GM12878 (cell line): ENCODE measurements around the gene SPDYC. TPM values are rescaled to one million over a fixed set of nuclear protein-coding genes. Genes with fewer than 3 reads are reported as not detected.

Source experiments
- ETV6 ChIP-seq, 2 experiments: fragments of 450-650 bp in 1 of 2; IDR thresholded peaks in 1 of 2; conservative IDR thresholded peaks in 1 of 2; 2 replicates each; pipeline ENCODE4 v1.6.1; 2014; ENCODE audit warnings: antibody characterized with exemption in 1 of 2, borderline replicate concordance in 1 of 2, low read depth in 1 of 2, mild to moderate bottlenecking in 1 of 2, moderate library complexity in 1 of 2
- KLF5 ChIP-seq: fragments of 450-650 bp; IDR thresholded peaks from 2 replicates; pipeline ENCODE4 v1.6.1; 2014; ENCODE audit warnings: mild to moderate bottlenecking; ENCODE audit not compliant: partially characterized antibody
- NFYB ChIP-seq: IDR thresholded peaks from 2 replicates; pipeline ENCODE4 v1.6.1; 2011; ENCODE audit warnings: low read depth, mild to moderate bottlenecking, low read length, improper control_type of control experiment, moderate library complexity; ENCODE audit not compliant: insufficient read depth
- PML ChIP-seq: IDR thresholded peaks from 2 replicates; pipeline ENCODE4 v1.6.1; 2012; ENCODE audit warnings: low read length, inconsistent platforms
- PRDM15 ChIP-seq: fragments of 450-650 bp; formaldehyde crosslinking; IDR thresholded peaks from 2 replicates; pipeline ENCODE4 v1.4.0; 2020; ENCODE audit warnings: mild to moderate bottlenecking, moderate library complexity
- RELB ChIP-seq: fragments of 450-650 bp; IDR thresholded peaks from 2 replicates; pipeline ENCODE4 v1.6.1; 2017; ENCODE audit warnings: low read depth, mild to moderate bottlenecking, moderate library complexity
- REST ChIP-seq: IDR thresholded peaks from 2 replicates; pipeline ENCODE4 v1.6.1; 2012; ENCODE audit warnings: mild to moderate bottlenecking, low read depth, low read length
- RUNX3 ChIP-seq: IDR thresholded peaks from 2 replicates; pipeline ENCODE4 v1.6.1; 2012; ENCODE audit warnings: low read length, inconsistent platforms
- SMC3 ChIP-seq: IDR thresholded peaks from 2 replicates; pipeline ENCODE4 v1.6.1; 2011; ENCODE audit warnings: low read length, improper control_type of control experiment, borderline replicate concordance
- SREBF2 ChIP-seq: IDR thresholded peaks from 2 replicates; pipeline ENCODE4 v1.6.1; 2012; ENCODE audit warnings: mild to moderate bottlenecking, low read length
- ZBTB11 ChIP-seq: fragments of 450-650 bp; formaldehyde crosslinking; IDR thresholded peaks from 2 replicates; pipeline ENCODE4 v1.5.0; 2022; ENCODE audit warnings: mild to moderate bottlenecking, missing genetic modification characterization
- ZNF217 ChIP-seq: fragments of 450-650 bp; IDR thresholded peaks from 2 replicates; pipeline ENCODE4 v1.6.1; 2017; ENCODE audit warnings: antibody characterized with exemption, mild to moderate bottlenecking
- polyA plus RNA-seq, 11 experiments: library from polyadenylated mRNA; depleted of rRNA in 4 of 11; unstranded in 6 of 11; stranded (reverse) in 5 of 11; fragments of >200 nt; fragmentation: Nextera tagmentation in 4 of 11; fragmentation: Illumina TruSeq in 1 of 11; extraction: Ambion mirVana in 4 of 11; extraction: Trizol in 1 of 11; gene quantifications; 1 replicate in 1 of 11; 2 replicates in 10 of 11; pipeline versions ENCODE4 v1.2.1 to v1.2.3, GENCODE V29; 2011 to 2016; ENCODE audit warnings: inconsistent platforms in 2 of 11, missing spikeins in 2 of 11, low read depth in 1 of 11
- total RNA-seq, 4 experiments: library from RNA; depleted of rRNA in 3 of 4; stranded (reverse); fragments of >200 nt in 3 of 4; fragmentation: Illumina TruSeq in 1 of 4; extraction: Trizol in 1 of 4; gene quantifications; 2 replicates each; pipeline versions ENCODE4 v1.2.1 to v1.2.3, GENCODE V29; 2013 to 2021

The SPDYC gene
- total and polyA plus RNA-seq, 10 of the 15 experiments (the other 5 are each of a cell fraction or from before 2014, with no cell fraction given): not detected

- TF ChIP-seq PRDM15 (no peak), RELB (peak; percentile 96), KLF5 (peak; percentile 99), RUNX3 (peak; percentile 58; the same call in 1 of the 2 replicates), PML (peak; percentile 94), ZNF217 (no peak), NFYB (no peak), ZBTB11 (CRISPR knock-in tag) (no peak), SMC3 (no peak), SREBF2 (0 out of 2 replicates have a peak, but pooled peaks have one; percentile 46), ETV6 (conservative IDR thresholded peaks at IDR 0.05 in 1 of 2, IDR thresholded peaks at IDR 0.05 in 1 of 2; ENCODE audit: borderline replicate concordance in 1 of 2, low read depth in 1 of 2) (0 out of 4 replicates have a peak, but pooled peaks of 1 of the 2 experiments have one; percentile 26), REST (no peak)
Observed at GRCh38 chr11:65134240-65134951, 35.6 kb upstream of the SPDYC start, which contains the start of gene SYVN1 (continued).
